Nephron progenitor cell (in vitro differentiated cells): Measurements from ENCODE around the gene KIF26B.
A peak's percentile ranks its signal among the peaks of the same experiment; 100 is the strongest.

Experiments used
- DNase-seq: peaks from one replicate; pipeline ENCODE4 v3.0.0; 2021
- H3K27ac Mint-ChIP-seq: 2 replicates; pipeline ENCODE4 v1.8.0; 2021; ENCODE audit warnings: mild to moderate bottlenecking, moderate library complexity, mixed read lengths
- H3K27me3 Mint-ChIP-seq: 2 replicates; pipeline ENCODE4 v1.8.0; 2021; ENCODE audit warnings: mild to moderate bottlenecking, low read depth, mixed read lengths; ENCODE audit not compliant: poor library complexity
- H3K36me3 Mint-ChIP-seq: 2 replicates; pipeline ENCODE4 v1.8.0; 2021; ENCODE audit warnings: low read depth, mixed read lengths
- H3K4me1 Mint-ChIP-seq: 2 replicates; pipeline ENCODE4 v1.8.0; 2021; ENCODE audit warnings: mixed read lengths
- H3K4me3 Mint-ChIP-seq: 2 replicates; pipeline ENCODE4 v1.8.0; 2021; ENCODE audit warnings: mild to moderate bottlenecking, moderate library complexity, mixed read lengths
- H3K9me3 Mint-ChIP-seq: 2 replicates; pipeline ENCODE4 v1.8.0; 2021; ENCODE audit warnings: mild to moderate bottlenecking, moderate library complexity, mixed read lengths
- TF ChIP-seq, protein P1 (sequence below): fragments of 200-600 bp; sonication (generic); IDR thresholded peaks from 2 replicates; pipeline ENCODE4 v1.5.0; 2021; ENCODE audit warnings: antibody characterized with exemption

KIF26B gene

DNA sequence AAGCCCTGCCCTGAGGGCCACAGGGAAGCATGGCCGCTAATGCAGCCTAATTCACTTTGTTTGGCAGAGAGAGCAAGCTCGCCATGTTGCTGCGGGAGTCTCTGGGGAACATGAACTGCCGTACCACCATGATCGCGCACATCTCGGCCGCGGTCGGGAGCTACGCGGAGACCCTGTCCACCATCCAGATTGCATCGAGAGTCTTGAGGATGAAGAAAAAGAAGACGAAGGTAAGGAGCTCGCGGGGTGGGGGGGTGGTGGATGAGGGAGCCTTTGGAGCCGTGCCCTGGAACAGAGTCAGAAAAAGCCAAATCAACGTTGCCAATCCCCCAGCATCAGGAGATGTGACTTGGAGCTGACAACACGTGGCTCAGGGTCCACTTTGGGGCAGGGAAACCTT lies 529.4 kb downstream of the KIF26B start:
- no peak for DNase-seq
- Mint-ChIP-seq H3K27me3 (no peaks in the 10 kb centered on the region), H3K27ac (no peak overlapping the region), H3K4me3 (no peak overlapping the region), H3K36me3 (peaks cover 31% of the 10 kb centered on the region), H3K9me3 (peaks cover 4% of the 10 kb centered on the region), H3K4me1 (peaks cover 44% of the 10 kb centered on the region)
- TF ChIP-seq, protein P1, sequence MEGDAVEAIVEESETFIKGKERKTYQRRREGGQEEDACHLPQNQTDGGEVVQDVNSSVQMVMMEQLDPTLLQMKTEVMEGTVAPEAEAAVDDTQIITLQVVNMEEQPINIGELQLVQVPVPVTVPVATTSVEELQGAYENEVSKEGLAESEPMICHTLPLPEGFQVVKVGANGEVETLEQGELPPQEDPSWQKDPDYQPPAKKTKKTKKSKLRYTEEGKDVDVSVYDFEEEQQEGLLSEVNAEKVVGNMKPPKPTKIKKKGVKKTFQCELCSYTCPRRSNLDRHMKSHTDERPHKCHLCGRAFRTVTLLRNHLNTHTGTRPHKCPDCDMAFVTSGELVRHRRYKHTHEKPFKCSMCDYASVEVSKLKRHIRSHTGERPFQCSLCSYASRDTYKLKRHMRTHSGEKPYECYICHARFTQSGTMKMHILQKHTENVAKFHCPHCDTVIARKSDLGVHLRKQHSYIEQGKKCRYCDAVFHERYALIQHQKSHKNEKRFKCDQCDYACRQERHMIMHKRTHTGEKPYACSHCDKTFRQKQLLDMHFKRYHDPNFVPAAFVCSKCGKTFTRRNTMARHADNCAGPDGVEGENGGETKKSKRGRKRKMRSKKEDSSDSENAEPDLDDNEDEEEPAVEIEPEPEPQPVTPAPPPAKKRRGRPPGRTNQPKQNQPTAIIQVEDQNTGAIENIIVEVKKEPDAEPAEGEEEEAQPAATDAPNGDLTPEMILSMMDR: no peak

DNA sequence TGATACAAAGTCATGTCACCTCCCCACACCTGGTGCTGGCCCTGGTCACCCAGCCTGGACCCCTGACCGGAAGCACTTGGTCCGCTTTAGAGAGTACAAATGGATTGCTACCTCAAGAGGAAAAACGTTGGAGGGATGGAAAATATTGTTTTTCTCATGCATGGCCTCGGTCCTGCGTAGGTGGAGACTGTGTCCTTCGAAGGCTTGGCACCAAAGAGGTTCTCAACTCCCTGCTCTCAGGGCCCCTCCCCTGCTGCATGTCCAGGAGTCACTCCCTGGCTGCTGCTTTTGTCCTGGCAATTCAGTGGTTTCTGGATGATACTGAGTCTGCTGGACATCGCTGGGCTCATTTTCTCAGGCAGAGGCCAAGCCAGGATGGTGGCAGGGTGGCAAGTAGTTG lies 529.8 kb downstream of the KIF26B start:
- Mint-ChIP-seq H3K9me3 (peaks cover 4% of the 10 kb centered on the region), H3K27ac (no peak overlapping the region), H3K36me3 (peaks cover 33% of the 10 kb centered on the region), H3K27me3 (no peaks in the 10 kb centered on the region), H3K4me3 (no peak overlapping the region), H3K4me1 (peaks cover 42% of the 10 kb centered on the region)
- no peak for DNase-seq
- TF ChIP-seq, protein P1: no peak

DNA sequence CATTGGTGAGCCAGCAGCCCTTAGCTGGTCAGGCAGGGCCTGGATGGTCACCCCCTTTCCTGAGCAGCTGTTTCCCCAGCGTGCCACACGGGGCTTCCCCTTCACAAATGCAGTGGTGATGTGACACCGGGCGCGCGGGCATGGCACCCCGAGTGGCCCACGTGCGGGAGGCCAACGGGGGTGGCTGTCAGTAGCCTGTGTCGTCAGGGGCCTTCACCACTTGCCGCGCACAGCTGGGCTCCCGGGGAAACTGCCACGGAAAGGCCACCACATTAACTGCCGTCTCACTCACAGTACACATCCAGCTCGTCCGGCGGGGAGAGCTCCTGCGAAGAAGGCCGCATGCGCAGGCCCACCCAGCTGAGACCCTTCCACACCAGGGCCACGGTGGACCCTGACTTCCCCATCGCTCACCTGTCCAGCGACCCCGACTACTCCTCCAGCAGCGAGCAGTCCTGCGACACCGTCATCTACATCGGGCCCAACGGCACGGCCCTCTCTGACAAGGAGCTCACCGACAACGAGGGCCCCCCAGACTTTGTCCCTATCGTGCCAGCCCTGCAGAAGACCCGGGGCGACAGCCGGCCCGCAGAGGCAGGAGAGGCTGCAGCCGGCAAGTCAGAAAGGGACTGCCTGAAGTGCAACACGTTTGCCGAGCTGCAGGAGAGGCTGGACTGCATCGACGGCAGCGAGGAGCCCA lies 530.5 kb downstream of the KIF26B start:
- H3K4me1 Mint-ChIP-seq: peaks cover 43% of the 10 kb centered on the region
- DNase-seq: no peak
- H3K27ac Mint-ChIP-seq: no peak overlapping the region
- H3K4me3 Mint-ChIP-seq: no peak overlapping the region
- no peaks in the 10 kb centered on the region for H3K27me3 Mint-ChIP-seq
- TF ChIP-seq, protein P1: no peak
- H3K9me3 Mint-ChIP-seq: peaks cover 3% of the 10 kb centered on the region
- H3K36me3 Mint-ChIP-seq: peaks cover 36% of the 10 kb centered on the region

DNA sequence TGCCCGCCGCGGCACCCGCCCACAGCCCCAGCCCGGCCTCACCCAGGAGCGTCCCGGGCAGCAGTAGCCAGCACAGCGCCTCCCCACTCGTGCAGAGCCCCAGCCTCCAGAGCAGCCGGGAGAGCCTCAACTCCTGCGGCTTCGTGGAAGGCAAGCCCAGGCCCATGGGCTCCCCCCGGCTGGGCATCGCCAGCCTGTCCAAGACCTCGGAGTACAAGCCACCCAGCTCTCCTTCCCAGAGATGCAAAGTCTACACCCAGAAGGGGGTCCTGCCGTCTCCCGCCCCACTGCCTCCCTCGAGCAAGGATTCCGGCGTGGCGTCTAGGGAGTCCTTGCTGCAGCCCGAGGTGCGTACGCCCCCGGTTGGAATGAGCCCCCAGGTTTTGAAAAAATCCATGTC lies 531.2 kb downstream of the KIF26B start:
- Mint-ChIP-seq H3K36me3 (peaks cover 36% of the 10 kb centered on the region), H3K4me3 (no peak overlapping the region), H3K4me1 (peaks cover 44% of the 10 kb centered on the region), H3K27me3 (no peaks in the 10 kb centered on the region), H3K27ac (no peak overlapping the region), H3K9me3 (no peaks in the 10 kb centered on the region)
- TF ChIP-seq, protein P1: no peak
- no peak for DNase-seq

DNA sequence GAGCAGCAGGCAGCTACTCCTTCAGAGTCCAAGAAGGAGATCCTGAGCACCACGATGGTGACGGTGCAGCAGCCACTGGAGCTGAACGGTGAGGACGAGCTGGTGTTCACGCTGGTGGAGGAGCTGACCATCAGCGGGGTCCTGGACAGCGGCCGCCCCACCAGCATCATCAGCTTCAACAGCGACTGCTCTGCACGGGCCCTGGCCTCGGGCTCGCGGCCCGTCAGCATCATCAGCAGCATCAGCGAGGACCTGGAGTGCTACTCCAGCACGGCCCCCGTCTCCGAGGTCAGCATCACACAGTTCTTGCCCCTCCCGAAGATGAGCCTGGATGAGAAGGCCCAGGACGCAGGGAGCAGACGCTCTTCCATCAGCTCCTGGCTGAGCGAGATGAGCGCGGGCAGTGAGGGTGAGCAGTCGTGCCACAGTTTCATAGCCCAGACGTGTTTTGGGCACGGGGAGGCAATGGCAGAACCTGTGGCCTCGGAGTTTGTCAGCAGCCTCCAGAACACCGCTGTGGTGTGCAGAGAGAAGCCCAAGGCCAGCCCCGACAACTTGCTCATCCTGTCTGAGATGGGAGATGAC lies 531.8 kb downstream of the KIF26B start:
- Mint-ChIP-seq H3K9me3 (no peaks in the 10 kb centered on the region), H3K27me3 (no peaks in the 10 kb centered on the region), H3K27ac (no peak overlapping the region), H3K4me3 (no peak overlapping the region), H3K36me3 (peaks cover 38% of the 10 kb centered on the region), H3K4me1 (peaks cover 49% of the 10 kb centered on the region)
- TF ChIP-seq, protein P1: no peak
- DNase-seq: no peak

DNA sequence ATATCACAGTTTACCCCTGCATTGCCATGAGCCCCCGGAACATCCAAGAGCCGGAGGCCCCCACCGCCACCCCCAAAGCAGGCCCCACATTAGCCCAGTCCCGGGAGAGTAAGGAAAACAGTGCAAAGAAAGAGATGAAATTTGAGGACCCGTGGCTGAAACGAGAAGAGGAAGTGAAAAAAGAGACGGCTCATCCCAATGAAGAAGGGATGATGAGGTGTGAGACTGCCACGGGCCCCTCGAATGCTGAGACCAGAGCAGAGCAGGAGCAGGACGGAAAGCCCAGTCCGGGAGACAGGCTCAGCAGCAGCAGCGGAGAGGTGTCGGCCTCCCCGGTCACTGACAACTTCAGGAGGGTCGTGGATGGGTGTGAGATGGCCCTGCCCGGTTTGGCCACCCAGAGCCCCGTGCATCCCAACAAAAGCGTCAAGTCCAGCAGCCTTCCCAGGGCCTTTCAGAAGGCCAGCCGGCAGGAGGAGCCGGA lies 532.4 kb downstream of the KIF26B start:
- H3K4me3 Mint-ChIP-seq: peak overlapping the region; percentile 18
- H3K4me1 Mint-ChIP-seq: peaks cover 55% of the 10 kb centered on the region
- H3K36me3 Mint-ChIP-seq: peaks cover 38% of the 10 kb centered on the region
- no peak overlapping the region for H3K27ac Mint-ChIP-seq
- no peaks in the 10 kb centered on the region for H3K9me3 Mint-ChIP-seq
- H3K27me3 Mint-ChIP-seq: no peaks in the 10 kb centered on the region
- TF ChIP-seq, protein P1: no peak
- DNase-seq: no peak
